GM12891 (cell line): ENCODE results near the gene BMX.

Experiments used
- PAX5 ChIP-seq: IDR thresholded peaks from 2 replicates; pipeline ENCODE4 v1.6.1; 2011; ENCODE audit warnings: low read length, moderate library complexity, mild to moderate bottlenecking; ENCODE audit not compliant: insufficient read depth, severe bottlenecking
- POLR2A ChIP-seq: IDR thresholded peaks from 2 replicates; pipeline ENCODE4 v1.6.1; 2011; ENCODE audit warnings: low read depth, low read length, control low read depth
- POLR2AphosphoS5 ChIP-seq: IDR thresholded peaks from 2 replicates; pipeline ENCODE4 v1.6.1; 2011; ENCODE audit warnings: low read depth, low read length, control low read depth
- SPI1 ChIP-seq: IDR thresholded peaks from 2 replicates; pipeline ENCODE4 v1.6.1; 2011; ENCODE audit warnings: low read depth, low read length, control low read depth
- TAF1 ChIP-seq: IDR thresholded peaks from 2 replicates; pipeline ENCODE4 v1.6.1; 2011; ENCODE audit warnings: low read depth, low read length, control low read depth

DNA sequence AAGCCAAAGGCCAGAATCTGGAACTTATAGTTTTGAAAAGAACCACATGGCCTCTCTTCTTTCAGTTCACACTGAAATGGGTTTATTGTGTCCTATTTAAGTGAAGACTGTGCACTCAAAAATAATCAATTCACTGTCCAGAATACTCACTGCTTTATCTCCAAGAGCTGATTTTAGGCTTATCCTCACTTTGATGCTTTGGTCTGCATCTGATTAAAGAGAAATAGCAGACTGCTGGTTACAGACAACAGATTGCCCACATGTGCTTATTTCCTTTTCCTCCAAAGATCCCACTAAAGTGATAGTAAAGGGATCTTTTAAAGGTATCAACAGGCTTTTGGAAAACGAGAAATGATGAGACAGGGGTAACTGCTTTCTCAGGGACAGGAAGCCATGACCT is 69.5 kb downstream of the BMX start:
- TF ChIP-seq POLR2A (no peak), TAF1 (no peak), SPI1 (no peak), POLR2AphosphoS5 (no peak), PAX5 (no peak)
